HG03095 (cell line): ENCODE results near the gene KCNC1.

Experiments used
- ATAC-seq: cut with Tn5 transposase; IDR thresholded peaks from one replicate; pipeline ENCODE4 v1.9.1; 2021; ENCODE audit warnings: moderate library complexity; ENCODE audit not compliant: unreplicated experiment

Gene KCNC1

DNA sequence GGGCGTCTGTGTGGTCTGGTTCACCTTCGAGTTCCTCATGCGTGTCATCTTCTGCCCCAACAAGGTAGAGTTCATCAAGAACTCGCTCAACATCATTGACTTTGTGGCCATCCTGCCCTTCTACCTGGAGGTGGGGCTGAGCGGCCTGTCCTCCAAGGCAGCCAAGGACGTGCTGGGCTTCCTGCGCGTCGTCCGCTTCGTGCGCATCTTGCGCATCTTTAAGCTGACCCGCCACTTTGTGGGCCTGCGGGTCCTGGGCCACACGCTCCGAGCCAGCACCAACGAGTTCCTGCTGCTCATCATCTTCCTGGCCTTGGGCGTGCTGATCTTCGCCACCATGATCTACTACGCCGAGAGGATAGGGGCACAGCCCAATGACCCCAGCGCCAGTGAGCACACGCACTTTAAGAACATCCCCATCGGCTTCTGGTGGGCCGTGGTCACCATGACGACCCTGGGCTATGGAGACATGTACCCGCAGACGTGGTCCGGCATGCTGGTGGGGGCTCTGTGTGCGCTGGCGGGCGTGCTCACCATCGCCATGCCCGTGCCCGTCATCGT, 37.3 kb downstream of the KCNC1 start:
- no peak for ATAC-seq

DNA sequence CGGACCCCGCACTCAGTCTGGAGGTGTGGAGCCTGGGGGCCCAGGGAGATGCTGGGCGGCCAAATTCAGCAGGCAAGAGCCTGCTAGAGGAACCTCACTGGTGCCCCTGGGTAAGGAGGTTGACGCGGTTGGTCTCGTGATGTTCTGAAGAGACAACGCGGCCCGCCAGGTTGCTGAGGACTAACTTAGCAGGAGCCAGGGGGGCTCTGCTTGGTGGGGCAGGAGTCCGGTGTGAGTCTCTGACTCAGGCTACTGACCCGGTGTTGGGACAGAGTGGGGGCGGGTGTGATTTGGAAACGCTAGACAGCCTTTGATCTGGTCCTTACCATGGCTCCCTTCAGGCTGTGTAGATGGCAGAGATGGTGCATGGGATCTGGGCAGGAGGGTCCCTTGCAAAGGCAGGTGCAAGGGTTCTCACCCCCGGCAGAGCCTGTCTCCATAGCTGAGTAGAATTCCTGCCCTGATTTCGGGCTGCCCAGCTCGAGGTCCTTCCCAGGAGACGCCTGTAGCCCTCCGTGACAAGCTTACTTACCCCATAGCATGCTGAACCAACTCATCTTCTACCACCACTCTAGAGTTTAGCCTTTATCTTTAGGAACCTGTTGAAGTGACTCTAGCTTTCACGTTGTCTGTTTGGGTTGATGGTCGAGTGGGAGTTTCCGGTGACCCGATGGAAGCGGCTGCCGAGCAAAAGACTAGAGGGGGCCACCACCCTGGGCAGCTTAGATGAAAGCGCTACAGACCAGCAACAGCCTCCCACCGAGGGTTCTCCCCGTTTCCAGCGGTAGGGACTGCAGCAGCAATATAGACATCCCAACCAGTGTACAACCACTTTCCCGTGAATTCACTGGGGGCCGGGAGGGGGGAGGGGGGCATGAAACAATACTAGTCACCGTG, 38.4 kb downstream of the KCNC1 start:
- ATAC-seq: no peak

- no peak for ATAC-seq
Observed at GRCh38 chr11:17773674-17774073, 39.1 kb downstream of the KCNC1 start.

- ATAC-seq: no peak
Observed at GRCh38 chr11:17774232-17775034, 39.9 kb downstream of the KCNC1 start.

DNA sequence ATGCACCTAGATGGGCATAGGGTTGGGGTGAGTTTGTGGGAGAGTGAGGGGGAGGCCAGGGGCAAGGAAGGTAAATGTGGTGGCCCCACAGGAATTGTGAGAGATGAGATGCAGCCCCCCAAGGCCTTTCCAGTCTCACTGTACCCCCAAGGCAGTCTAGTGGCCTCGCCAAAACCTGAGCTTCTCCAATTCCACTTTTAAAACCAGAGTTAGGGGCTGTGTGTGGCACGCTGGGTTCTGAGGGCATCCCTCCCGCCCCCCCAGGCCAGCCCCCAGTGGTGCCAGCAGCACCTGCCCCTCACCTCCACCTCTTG, 40.4 kb downstream of the KCNC1 start:
- no peak for ATAC-seq

DNA sequence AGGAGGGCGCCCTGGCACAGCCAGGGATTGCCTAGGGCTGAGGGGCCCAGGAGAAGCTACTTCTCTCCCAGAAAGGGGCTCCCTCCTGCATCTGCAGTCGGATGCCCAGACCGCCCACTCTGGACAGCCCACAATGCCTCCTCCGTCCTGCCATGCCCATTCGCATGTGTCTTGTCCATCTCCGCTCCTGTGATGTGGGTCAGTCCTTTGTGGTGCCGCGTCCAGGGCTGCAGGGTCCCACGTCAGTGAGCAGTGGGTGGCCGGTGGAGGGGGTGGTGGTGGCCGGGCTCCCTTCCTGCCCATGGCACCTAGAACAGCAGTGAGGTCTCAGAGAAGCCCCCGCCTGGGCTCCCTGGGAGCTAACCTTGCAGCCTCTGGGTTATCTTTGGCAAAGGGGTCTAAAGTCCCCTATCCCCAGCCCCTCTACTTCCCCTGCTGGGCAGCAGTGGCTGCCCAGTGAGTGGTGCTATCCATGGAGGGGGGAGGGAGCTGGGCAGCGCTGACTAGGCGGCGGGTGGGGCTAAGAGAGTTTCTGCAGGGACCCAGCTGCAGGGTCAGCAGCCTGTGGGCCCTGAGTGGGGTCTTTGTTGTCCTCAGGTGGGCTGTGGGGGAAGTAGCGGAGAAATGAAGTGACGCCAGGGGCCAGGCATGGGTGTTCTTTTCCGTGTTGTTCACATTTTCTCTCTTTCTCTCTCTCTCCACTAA, 41.1 kb downstream of the KCNC1 start:
- no peak for ATAC-seq

DNA sequence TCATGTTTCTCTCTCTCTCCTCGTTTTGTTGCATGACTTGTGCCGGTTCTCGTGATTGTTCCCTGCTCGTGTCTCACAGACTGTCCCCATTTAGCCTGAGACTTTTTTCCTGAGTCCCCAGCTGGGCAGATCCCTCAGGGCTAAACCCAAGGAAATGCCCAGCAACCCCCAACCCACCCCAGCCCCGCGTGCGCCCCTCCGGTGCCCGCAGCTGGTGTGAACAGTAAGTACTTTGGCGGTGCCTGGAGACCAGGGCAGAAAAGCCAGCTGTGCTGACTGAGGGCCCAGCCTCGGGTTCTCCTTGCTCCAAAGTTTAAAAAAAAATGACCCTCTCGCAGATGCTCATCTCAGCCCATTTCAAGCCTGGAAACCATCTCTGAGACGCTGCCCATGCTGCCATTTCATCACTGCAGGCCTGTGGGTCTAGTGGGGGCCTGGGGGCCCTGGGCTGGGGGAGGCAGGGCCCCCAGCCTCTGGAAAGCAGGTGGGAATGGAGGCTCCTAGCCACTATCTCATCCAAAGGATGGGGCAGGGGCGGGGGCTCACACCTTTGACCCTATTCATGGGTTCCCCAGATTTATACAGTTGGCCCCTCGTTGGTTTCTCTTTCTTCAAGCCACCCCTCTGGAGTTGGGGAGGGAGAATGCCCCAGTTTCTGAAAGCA, 41.8 kb downstream of the KCNC1 start:
- ATAC-seq: no peak

DNA sequence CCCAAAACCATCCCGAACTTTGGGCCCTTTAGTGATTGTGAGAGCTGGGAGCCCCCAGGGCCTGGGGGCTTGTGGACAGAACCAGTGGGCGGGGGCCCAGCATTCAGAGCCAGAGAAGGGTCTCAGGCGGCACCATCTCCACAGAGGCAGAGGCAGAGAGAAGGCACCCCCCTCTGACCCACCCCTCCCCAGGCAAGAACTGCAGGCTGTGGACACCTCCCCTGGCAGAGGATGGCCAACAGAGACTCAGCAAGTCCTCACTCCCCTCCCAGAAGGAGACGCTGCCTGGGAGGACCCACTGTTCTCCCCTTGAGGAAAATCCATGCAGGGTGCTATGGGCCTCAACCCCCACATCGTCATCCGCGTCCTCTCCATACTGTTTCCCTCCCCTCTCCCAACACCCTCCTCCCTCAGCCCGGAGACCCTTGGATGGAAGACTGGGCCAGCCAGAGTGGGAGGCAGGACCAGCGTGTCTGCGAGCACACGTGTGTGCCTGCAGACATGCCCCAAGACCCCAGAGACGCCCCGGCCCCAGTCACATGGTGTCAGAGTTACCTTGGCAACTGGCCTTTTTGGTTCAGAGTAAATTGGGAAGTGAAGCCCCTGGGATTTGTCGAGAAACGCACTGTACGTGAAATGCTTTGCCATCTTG, 42.6 kb downstream of the KCNC1 start:
- no peak for ATAC-seq

DNA sequence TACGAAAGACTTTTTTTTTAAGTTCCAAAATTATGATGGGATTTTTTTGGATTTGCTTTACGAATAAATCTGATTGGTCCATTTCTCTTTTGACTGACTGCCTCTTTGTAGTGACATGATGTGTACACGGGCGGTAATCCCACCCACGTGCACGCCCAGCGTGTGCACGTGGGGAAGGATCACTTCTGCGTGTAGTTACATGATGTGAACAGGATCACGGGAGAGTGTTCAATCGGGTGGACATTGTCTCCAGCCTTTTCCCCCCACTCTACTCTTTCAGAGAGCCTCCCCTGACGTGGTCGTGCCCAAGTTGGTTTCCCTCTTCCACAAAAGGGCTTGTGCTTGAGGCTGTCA, 43.1 kb downstream of the KCNC1 start:
- ATAC-seq: no peak

DNA sequence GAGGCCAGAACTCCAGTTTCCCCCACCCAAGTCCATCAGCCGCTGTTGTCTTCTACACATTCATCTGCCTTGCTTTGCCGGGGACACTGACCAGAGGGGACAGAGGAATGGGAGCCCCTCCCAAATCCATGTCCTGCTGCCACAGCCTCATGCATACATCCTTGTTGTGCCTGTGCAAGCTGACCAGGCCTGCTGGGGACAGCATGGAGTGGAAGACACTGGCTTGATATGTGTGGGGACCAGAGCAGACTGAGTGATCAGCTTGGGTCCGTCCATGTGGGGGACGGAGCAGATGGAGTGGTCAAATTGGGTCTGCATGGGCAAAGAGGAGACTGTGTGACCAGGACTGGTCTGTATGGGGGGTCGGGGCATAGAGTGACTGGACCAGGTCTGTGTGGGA, 43.8 kb downstream of the KCNC1 start:
- no peak for ATAC-seq

- ATAC-seq: no peak
Observed at GRCh38 chr11:17778956-17779860, 44.6 kb downstream of the KCNC1 start.

GRCh38 chr11:17779861-17780594, 45.4 kb downstream of the KCNC1 start:
- ATAC-seq: no peak

- no peak for ATAC-seq
Observed at GRCh38 chr11:17780668-17781067, 46.1 kb downstream of the KCNC1 start.

- no peak for ATAC-seq
Observed at GRCh38 chr11:17781221-17781620, 46.6 kb downstream of the KCNC1 start.

DNA sequence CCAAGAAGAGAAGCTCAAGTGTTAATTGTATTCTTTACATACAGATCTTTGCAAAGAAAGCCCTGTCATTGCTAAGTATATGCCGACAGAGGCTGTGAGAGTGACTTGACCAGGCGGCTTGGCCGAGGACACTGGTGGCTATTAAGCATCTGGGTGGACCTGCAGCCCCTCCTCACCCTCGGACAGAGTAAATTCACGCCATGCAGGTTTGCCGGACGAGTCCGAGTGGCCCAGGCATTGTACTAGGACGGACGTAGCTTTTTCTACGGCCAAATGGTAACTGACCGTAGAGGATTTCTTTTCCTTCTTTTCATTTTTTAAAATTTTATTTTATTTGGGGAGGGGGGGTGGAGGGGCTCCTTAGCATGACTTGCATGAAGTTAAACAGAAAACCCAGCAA, 47.0 kb downstream of the KCNC1 start:
- no peak for ATAC-seq

GRCh38 chr11:17782145-17782544, 47.6 kb downstream of the KCNC1 start:
- ATAC-seq: no peak

DNA sequence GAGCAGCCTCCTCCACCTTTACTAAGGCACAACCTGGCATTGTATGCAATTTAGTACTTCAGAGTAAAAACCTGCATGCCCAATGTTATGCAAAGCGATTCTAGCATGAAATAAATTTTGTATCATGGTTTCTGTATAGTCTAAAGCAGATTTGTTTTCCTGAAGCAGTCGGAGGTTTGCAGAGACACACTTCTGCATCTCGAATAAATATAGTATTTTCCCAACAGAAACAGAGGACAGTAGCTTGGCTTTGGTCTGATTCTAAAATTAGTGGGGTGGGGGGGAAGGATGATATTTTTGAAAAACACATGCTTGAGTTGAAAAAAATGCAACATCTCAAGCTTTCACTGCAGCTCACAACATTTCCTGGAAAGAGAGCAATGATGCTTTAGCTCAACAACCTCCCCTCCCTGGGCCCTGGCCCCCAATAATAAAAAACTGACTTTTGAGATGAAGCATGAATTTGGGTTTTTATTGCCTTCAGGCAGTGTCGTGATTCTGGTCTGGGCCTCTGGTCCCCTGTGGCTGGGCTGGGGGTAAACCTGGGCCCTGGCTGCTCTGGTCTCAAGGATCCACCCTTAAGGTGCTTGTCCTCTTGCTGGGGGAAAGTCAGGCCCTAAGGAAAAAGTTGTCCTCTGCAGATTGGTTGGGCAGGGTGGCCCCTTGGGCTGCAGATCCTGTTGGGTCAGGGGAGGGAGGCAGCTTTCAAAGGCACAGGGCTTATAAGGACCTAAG, 48.2 kb downstream of the KCNC1 start:
- no peak for ATAC-seq

DNA sequence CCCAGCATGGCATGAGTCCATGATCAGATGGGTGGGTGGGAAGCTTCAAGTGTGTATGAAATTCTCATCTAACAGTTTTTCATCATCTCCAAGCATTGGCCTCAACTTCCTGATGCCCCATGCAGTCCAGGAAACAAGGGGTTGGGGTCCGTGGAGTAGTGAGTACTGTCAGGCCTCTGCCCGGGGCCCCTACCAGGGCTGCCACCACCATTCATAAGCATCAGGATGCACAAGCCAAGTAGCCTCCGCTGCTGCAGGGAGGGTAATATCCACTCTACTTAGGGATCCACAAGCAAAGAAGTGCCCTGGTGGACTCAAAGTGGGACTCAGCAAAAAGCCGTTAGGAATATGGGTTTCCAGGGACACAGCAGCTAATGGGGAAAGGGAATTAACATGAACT, 49.3 kb downstream of the KCNC1 start:
- ATAC-seq: no peak
